ENCODE measurements around the gene SPACDR. TPM values are rescaled to one million over a fixed set of nuclear protein-coding genes. Genes with fewer than 3 reads are reported as not detected.

The SPACDR gene
- total and polyA plus RNA-seq, 9 of the 15 experiments (the other 6 are each of a cell fraction or from before 2014, with no cell fraction given), result 0.07 to 0.55 (median 0.14) TPM; not detected in 1

DNA sequence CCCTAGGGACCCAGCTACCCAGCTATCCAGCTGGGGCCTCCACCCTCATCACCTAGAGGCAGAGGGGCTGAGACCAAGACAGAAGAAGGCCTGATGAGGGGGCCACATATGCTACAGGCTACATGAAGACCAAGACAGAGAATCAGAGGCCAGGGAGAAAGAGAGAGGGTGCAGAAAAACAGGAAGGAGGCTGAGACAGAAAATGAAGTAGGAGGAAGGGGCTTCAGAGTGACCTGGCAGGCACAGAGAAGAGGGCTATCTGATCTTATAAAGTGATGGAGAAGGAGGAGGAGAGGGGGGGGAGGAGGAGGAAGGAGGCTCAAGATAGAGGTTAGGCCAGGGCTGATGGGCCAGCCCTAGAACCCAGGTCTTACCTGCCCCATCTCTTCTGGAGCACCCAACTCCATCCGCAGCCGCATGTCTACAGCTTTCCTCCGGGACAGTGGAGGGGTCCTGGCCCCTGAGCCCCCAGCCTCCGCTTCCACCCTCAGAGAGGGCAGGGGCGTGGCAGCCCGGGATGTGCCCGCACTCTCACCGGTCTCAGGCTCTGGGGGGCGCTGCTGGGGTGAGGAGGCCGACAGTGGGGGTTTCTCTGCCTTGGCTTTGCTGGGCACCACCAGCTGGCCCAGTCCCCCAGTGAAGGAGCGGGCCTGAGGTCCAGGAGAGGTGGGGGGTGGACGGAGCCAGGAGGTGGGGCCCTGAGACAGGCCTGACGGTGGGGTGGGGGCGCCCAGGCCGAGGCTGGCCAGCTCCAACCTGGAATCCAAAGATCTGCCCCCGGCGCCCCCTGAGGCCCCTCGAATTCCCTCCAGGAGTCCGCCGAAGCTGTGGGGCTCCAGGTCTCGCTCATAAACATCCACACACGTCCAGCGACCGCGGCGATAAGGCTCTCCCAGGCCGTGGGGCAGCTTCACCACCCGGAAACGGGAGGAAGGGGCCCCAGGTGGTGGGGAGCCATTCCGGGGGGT, 13.1 kb upstream of the SPACDR start (continued):
- TF ChIP-seq, protein P1, sequence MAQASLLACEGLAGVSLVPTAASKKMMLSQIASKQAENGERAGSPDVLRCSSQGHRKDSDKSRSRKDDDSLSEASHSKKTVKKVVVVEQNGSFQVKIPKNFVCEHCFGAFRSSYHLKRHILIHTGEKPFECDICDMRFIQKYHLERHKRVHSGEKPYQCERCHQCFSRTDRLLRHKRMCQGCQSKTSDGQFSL (CRISPR knock-in tag; IDR thresholded peaks at IDR 0.05), result peak; percentile 80
- TF ChIP-seq, protein P1 (tag; IDR thresholded peaks at IDR 0.05), result no peak
- TF ChIP-seq EP400 (IDR thresholded peaks at IDR 0.05) (no peak), SPI1 (IDR thresholded peaks at IDR 0.05; ENCODE audit: borderline replicate concordance, low read depth, low read length) (no peak), SAP30 (IDR thresholded peaks at IDR 0.05; ENCODE audit: borderline replicate concordance, insufficient read depth, low read depth, low read length, poor library complexity, severe bottlenecking) (peak; percentile 76), SIN3A (IDR thresholded peaks at IDR 0.05; ENCODE audit: borderline replicate concordance in 2 of 2, control insufficient read depth in 1 of 2, low read depth in 2 of 2, low read length in 2 of 2) (0 out of 4 replicates have a peak, but pooled peaks of 1 of the 2 experiments have one; percentile 15), ZNF263 (CRISPR knock-in tag; IDR thresholded peaks at IDR 0.05; ENCODE audit: borderline replicate concordance) (peak; percentile 80), KDM5B (IDR thresholded peaks at IDR 0.05; ENCODE audit: insufficient replicate concordance, low read depth, low read length) (peak; percentile 51), RBFOX2 (IDR thresholded peaks at IDR 0.05; ENCODE audit: low read depth, low read length) (peak; percentile 63), CCAR2 (IDR thresholded peaks at IDR 0.05; ENCODE audit: low read depth, low read length) (no peak), ZNF444 (CRISPR knock-in tag; IDR thresholded peaks at IDR 0.05) (no peak), CXXC5 (CRISPR knock-in tag; IDR thresholded peaks at IDR 0.05) (no peak), KDM1A (IDR thresholded peaks at IDR 0.05) (peak in 1 of 2 experiments; percentile 56; a peak in 2 of 4 replicates), ESRRA (IDR thresholded peaks at IDR 0.05; ENCODE audit: borderline replicate concordance, low read depth) (no peak), ZNF436 (CRISPR knock-in tag; IDR thresholded peaks at IDR 0.05) (no peak)
- TF ChIP-seq, protein P2, sequence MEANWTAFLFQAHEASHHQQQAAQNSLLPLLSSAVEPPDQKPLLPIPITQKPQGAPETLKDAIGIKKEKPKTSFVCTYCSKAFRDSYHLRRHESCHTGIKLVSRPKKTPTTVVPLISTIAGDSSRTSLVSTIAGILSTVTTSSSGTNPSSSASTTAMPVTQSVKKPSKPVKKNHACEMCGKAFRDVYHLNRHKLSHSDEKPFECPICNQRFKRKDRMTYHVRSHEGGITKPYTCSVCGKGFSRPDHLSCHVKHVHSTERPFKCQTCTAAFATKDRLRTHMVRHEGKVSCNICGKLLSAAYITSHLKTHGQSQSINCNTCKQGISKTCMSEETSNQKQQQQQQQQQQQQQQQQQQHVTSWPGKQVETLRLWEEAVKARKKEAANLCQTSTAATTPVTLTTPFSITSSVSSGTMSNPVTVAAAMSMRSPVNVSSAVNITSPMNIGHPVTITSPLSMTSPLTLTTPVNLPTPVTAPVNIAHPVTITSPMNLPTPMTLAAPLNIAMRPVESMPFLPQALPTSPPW (CRISPR knock-in tag; IDR thresholded peaks at IDR 0.05), result peak; percentile 51; the same call in 1 of the 2 replicates
- TF ChIP-seq, protein P3, sequence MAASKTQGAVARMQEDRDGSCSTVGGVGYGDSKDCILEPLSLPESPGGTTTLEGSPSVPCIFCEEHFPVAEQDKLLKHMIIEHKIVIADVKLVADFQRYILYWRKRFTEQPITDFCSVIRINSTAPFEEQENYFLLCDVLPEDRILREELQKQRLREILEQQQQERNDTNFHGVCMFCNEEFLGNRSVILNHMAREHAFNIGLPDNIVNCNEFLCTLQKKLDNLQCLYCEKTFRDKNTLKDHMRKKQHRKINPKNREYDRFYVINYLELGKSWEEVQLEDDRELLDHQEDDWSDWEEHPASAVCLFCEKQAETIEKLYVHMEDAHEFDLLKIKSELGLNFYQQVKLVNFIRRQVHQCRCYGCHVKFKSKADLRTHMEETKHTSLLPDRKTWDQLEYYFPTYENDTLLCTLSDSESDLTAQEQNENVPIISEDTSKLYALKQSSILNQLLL (CRISPR knock-in tag; IDR thresholded peaks at IDR 0.05; ENCODE audit: borderline replicate concordance), result no peak
- TF ChIP-seq, protein P4, sequence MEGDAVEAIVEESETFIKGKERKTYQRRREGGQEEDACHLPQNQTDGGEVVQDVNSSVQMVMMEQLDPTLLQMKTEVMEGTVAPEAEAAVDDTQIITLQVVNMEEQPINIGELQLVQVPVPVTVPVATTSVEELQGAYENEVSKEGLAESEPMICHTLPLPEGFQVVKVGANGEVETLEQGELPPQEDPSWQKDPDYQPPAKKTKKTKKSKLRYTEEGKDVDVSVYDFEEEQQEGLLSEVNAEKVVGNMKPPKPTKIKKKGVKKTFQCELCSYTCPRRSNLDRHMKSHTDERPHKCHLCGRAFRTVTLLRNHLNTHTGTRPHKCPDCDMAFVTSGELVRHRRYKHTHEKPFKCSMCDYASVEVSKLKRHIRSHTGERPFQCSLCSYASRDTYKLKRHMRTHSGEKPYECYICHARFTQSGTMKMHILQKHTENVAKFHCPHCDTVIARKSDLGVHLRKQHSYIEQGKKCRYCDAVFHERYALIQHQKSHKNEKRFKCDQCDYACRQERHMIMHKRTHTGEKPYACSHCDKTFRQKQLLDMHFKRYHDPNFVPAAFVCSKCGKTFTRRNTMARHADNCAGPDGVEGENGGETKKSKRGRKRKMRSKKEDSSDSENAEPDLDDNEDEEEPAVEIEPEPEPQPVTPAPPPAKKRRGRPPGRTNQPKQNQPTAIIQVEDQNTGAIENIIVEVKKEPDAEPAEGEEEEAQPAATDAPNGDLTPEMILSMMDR (IDR thresholded peaks at IDR 0.05 in 2 of 3, conservative IDR thresholded peaks at IDR 0.05 in 1 of 3; ENCODE audit: insufficient read depth in 2 of 3, low read depth in 1 of 3, low read length in 3 of 3), result peak; percentile 49 to 64 (median 58)

Data from K562 (cell line).